ENCODE data around the gene CAPZB. TPM values are rescaled to one million over a fixed set of nuclear protein-coding genes. Genes with fewer than 3 reads are reported as not detected.

The CAPZB gene
- total RNA-seq, 1 experiment from 2014 or later, result 491 TPM

DNA sequence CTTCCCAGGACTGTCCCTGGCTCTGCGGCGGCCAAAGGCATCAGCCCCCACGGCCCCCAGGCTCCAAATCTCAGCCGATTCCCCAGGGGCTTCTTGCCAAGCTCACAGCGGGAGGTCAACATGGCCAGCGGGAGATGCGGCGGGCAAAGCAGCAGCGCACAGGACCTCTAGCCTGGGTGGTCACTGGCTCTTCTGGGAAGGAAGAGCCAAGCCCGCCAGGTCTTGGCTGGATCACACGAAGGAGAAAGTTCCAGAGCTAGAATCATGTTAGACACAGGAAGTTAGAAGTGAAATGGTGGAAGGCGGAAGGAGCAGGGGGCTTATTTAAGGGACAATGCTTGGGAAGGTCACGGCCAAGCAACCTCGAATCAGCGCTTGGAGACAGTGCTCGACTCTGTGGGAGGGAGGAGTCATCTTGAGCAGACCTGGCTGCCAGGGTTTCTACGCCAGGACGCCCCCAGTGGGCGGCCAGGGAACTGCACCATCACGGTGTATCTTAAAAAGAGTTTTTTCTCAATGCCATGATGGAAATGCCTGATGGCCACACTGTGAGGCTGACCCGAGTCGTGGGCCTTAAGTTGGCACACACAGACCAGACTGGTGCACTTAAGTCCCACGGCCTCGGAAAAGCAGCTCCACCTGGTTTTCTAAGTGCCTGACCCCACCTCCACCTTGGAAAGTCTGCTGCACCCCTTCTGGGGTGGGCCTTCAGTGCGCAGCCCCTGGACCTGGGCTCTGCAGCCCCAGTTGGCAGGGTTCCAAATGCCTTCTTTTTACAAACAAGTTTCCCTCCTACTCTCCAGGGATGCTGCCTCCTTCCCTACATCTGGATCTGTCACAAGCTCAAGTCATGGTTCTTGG lies 143.9 kb downstream of the CAPZB start:
- DNase-seq (ENCODE audit: low read depth, low spot score) (peak; percentile 45), ATAC-seq (peak; percentile 62)
- ChIA-PET CTCF (interaction anchor here (0.6 to 0.7 kb wide), 3 partner anchors 54 to 246 kb away, joined by 5 to 8 read pairs (median 6); no protein-coding TSS in a partner anchor), POLR2A (no interaction called here)
- Histone ChIP-seq H3K4me1 (ENCODE audit: control insufficient read depth, insufficient read depth, low read length) (0 out of 2 replicates have a peak, but pooled peaks cover 3% of the 10 kb centered on the region), H3K4me3 (ENCODE audit: low read depth in 2 of 2, low read length in 2 of 2) (no peak overlapping the region), H3K36me3 (ENCODE audit: control insufficient read depth, insufficient read depth, low read length) (peaks cover 5% of the 10 kb centered on the region; the same call in 1 of the 2 replicates), H3K9me3 (ENCODE audit: control insufficient read depth, insufficient read depth, low read depth, low read length) (no peaks in the 10 kb centered on the region), H3K27ac (ENCODE audit: low read length) (no peak overlapping the region; the same call in 1 of the 2 replicates), H3K27me3 (ENCODE audit: control insufficient read depth, insufficient read depth, low read length) (no peaks in the 10 kb centered on the region)
- in situ Hi-C loops (cut with HindIII; ENCODE audit: low pct_unique_long_range_greater_than_20kb, low sequenced_read_pairs), result no loop called here
- intact Hi-C loops (cut with micrococcal nuclease; ENCODE audit: unreplicated experiment), result loop anchor here (5.0 kb wide), 1 partner anchor 311 kb away; no protein-coding TSS in a partner anchor
- BruUV-seq (replicated peaks), result no TSS peak
- TF ChIP-seq, protein P1, sequence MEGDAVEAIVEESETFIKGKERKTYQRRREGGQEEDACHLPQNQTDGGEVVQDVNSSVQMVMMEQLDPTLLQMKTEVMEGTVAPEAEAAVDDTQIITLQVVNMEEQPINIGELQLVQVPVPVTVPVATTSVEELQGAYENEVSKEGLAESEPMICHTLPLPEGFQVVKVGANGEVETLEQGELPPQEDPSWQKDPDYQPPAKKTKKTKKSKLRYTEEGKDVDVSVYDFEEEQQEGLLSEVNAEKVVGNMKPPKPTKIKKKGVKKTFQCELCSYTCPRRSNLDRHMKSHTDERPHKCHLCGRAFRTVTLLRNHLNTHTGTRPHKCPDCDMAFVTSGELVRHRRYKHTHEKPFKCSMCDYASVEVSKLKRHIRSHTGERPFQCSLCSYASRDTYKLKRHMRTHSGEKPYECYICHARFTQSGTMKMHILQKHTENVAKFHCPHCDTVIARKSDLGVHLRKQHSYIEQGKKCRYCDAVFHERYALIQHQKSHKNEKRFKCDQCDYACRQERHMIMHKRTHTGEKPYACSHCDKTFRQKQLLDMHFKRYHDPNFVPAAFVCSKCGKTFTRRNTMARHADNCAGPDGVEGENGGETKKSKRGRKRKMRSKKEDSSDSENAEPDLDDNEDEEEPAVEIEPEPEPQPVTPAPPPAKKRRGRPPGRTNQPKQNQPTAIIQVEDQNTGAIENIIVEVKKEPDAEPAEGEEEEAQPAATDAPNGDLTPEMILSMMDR (IDR thresholded peaks at IDR 0.05), result peak; percentile 97
- no peak for TF ChIP-seq SIN3A (IDR thresholded peaks at IDR 0.05; ENCODE audit: borderline replicate concordance, insufficient read depth, low read depth, low read length)

DNA sequence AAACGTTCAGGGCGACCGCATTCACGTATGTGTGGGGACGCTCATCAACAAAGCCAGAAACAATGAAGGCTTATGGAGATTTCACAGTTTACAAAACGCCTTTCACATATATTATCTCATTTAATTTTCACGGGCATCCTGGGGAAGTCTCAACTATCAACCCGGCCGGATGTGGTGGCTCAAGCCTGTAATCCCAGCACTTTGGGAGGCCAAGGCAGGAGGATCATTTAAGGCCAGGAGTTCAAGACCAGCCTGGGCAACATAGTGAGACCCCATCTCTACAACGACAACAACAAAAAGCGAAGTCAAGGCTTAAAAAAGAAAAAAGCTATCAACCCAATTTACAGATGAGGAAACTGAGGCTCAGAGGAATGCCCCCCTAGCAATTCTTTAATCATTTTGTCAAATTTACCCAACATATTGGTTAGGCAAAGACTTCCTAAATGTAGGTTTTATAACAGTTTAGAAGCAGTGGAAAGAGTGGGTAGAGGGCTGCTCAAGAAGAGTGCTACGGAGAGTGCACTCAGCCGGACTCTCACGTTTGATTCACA lies 144.9 kb downstream of the CAPZB start:
- no peaks in the 10 kb centered on the region for H3K9me3 ChIP-seq (ENCODE audit: control insufficient read depth, insufficient read depth, low read depth, low read length)
- no peaks in the 10 kb centered on the region for H3K27me3 ChIP-seq (ENCODE audit: control insufficient read depth, insufficient read depth, low read length)
- DNase-seq (ENCODE audit: low read depth, low spot score) (no peak), ATAC-seq (no peak)
- in situ Hi-C loops (cut with HindIII; ENCODE audit: low pct_unique_long_range_greater_than_20kb, low sequenced_read_pairs), result no loop called here
- ChIA-PET POLR2A (no interaction called here), CTCF (no interaction called here)
- H3K36me3 ChIP-seq (ENCODE audit: control insufficient read depth, insufficient read depth, low read length), result peaks cover 5% of the 10 kb centered on the region; the same call in 1 of the 2 replicates
- no TSS peak for BruUV-seq (replicated peaks)
- H3K4me1 ChIP-seq (ENCODE audit: control insufficient read depth, insufficient read depth, low read length), result 0 out of 2 replicates have a peak, but pooled peaks cover under 1% of the 10 kb centered on the region
- no peak overlapping the region for H3K4me3 ChIP-seq (ENCODE audit: low read depth in 2 of 2, low read length in 2 of 2)
- no peak overlapping the region for H3K27ac ChIP-seq (ENCODE audit: low read length)
- TF ChIP-seq, protein P1 (IDR thresholded peaks at IDR 0.05), result no peak
- TF ChIP-seq, protein P2, sequence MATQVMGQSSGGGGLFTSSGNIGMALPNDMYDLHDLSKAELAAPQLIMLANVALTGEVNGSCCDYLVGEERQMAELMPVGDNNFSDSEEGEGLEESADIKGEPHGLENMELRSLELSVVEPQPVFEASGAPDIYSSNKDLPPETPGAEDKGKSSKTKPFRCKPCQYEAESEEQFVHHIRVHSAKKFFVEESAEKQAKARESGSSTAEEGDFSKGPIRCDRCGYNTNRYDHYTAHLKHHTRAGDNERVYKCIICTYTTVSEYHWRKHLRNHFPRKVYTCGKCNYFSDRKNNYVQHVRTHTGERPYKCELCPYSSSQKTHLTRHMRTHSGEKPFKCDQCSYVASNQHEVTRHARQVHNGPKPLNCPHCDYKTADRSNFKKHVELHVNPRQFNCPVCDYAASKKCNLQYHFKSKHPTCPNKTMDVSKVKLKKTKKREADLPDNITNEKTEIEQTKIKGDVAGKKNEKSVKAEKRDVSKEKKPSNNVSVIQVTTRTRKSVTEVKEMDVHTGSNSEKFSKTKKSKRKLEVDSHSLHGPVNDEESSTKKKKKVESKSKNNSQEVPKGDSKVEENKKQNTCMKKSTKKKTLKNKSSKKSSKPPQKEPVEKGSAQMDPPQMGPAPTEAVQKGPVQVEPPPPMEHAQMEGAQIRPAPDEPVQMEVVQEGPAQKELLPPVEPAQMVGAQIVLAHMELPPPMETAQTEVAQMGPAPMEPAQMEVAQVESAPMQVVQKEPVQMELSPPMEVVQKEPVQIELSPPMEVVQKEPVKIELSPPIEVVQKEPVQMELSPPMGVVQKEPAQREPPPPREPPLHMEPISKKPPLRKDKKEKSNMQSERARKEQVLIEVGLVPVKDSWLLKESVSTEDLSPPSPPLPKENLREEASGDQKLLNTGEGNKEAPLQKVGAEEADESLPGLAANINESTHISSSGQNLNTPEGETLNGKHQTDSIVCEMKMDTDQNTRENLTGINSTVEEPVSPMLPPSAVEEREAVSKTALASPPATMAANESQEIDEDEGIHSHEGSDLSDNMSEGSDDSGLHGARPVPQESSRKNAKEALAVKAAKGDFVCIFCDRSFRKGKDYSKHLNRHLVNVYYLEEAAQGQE (IDR thresholded peaks at IDR 0.05; ENCODE audit: insufficient read depth in 1 of 2, low read depth in 2 of 2, low read length in 1 of 2), result no peak
- TF ChIP-seq POLR2AphosphoS5 (IDR thresholded peaks at IDR 0.05; ENCODE audit: low read depth, low read length), result no peak
- TF ChIP-seq TCF7L2 (IDR thresholded peaks at IDR 0.05; ENCODE audit: low read depth, low read length), result no peak
- no peak for TF ChIP-seq SIN3A (IDR thresholded peaks at IDR 0.05; ENCODE audit: borderline replicate concordance, insufficient read depth, low read depth, low read length)
- intact Hi-C loops (cut with micrococcal nuclease; ENCODE audit: unreplicated experiment), result loop anchor here (5.0 kb wide), 1 partner anchor 312 kb away; no protein-coding TSS in a partner anchor
